Small intestine (tissue), 7 donors: Measurements from ENCODE around the gene ABCA9. TPM values are rescaled to one million over a fixed set of nuclear protein-coding genes. Genes with fewer than 3 reads are reported as not detected.
"Not testable (repeated sequence)": the region's sequence is repeated elsewhere in the genome, so short reads cannot be mapped to it uniquely, and the experiment has no call there.

ENCODE experiments used
- DNase-seq, 2 donors: peaks; one replicate each; pipeline versions ENCODE4 v3.0.0 to v3.0.0-alpha.2; 2013
- FAIRE-seq: peaks from 2 replicates; lab custom pipeline; 2012; peaks lifted over from hg19 to GRCh38; lab: Jason Lieb, UNC
- H3K27ac ChIP-seq, 3 donors: one replicate each; pipeline ENCODE4 v1.5.1; 2013; ENCODE audit warnings: low read length in 2 of 3, mild to moderate bottlenecking in 2 of 3, control low read depth in 1 of 3, inconsistent platforms in 1 of 3, low read depth in 1 of 3, moderate library complexity in 1 of 3
- H3K27me3 ChIP-seq, 3 donors: one replicate each; pipeline ENCODE4 v1.6.1; 2013; ENCODE audit warnings: low read length in 3 of 3, inconsistent platforms in 1 of 3; ENCODE audit not compliant: control insufficient read depth in 3 of 3, insufficient read depth in 3 of 3
- H3K36me3 ChIP-seq, 3 donors: one replicate each; pipeline ENCODE4 v1.6.1; 2013; ENCODE audit warnings: low read length in 3 of 3, inconsistent platforms in 1 of 3, low read depth in 1 of 3, mild to moderate bottlenecking in 1 of 3, moderate library complexity in 1 of 3; ENCODE audit not compliant: control insufficient read depth in 3 of 3, insufficient read depth in 2 of 3
- H3K4me1 ChIP-seq, 3 donors: one replicate each; pipeline ENCODE4 v1.6.1; 2013; ENCODE audit warnings: low read length in 2 of 3, inconsistent platforms in 1 of 3, low read depth in 1 of 3, mild to moderate bottlenecking in 1 of 3, moderate library complexity in 1 of 3; ENCODE audit not compliant: control insufficient read depth in 3 of 3, insufficient read depth in 2 of 3
- H3K4me3 ChIP-seq, 3 donors: one replicate each; pipeline ENCODE4 v1.5.1; 2013; ENCODE audit warnings: low read length in 3 of 3, control low read depth in 1 of 3, inconsistent platforms in 1 of 3, low read depth in 1 of 3, mild to moderate bottlenecking in 1 of 3, moderate library complexity in 1 of 3
- H3K9me3 ChIP-seq, 2 donors: one replicate each; pipeline ENCODE4 v1.6.1; 2013; ENCODE audit warnings: low read depth in 1 of 2, low read length in 1 of 2; ENCODE audit not compliant: control insufficient read depth in 2 of 2, insufficient read depth in 1 of 2
- WGBS, 3 donors: extraction: QIAGEN DNeasy Blood & Tissue Kit; methylation state at CpG; one replicate each; pipeline ENCODE4 v1.1.7; 2013; 5-methylcytosine and 5-hydroxymethylcytosine counted together
- polyA plus RNA-seq, 4 donors: library from polyadenylated mRNA; stranded (reverse) in 3 of 4; unstranded in 1 of 4; fragments of 200-250 nt in 3 of 4; fragments of 120-200 nt in 1 of 4; gene quantifications; one replicate each; pipeline versions ENCODE4 v1.2.1 to v1.2.3, GENCODE V29; 2013
- donor health status: healthy with polysubstance abuse.
- donor health status: control.
- donor health status: control.
- donor health status: Bipolar disorder and iron deficiency.
- donor health status: healthy.

Gene ABCA9
- polyA plus RNA-seq, 4 donors = 0.52 to 2.4 (median 0.72) TPM

DNA sequence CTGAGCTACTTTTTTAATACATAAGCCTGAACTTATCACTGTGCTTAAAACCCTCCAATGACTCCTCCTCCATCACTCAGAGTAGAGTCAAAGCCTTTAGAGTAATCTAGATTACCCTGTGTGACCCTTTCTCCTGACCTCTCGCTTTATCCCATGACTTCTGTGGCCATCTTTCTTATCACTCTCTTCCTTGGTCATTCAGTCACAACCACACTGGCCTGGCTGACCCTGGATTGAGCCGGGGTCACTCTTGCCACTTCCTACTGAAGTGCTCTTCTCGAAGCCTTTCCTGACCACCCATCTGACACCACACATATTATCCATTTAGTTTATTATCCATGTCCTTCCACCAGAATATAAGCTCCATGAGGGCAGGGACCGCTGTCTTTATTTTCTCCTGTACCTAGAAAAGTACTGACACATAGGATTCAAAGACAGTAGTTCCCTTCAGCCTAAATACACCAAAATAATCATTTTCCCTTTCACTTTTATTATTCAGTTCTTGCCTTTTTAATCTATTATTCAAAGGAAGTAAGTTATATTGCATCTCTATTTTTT, 28.0 kb upstream of the ABCA9 start:
- Histone ChIP-seq H3K27me3 (no peaks in the 10 kb centered on the region), H3K27ac (no peak overlapping the region), H3K4me3 (no peak overlapping the region), H3K4me1 (peaks cover 0 to 3% (median 0%) of the 10 kb centered on the region in 3 donors), H3K36me3 (no peaks in the 10 kb centered on the region), H3K9me3 (no peaks in the 10 kb centered on the region)
- WGBS, 3 donors = 75 to 80% (median 76%) methylated on average over 4 of the region's 4 CpGs
- DNase-seq (no peak), FAIRE-seq (no peak)

DNA sequence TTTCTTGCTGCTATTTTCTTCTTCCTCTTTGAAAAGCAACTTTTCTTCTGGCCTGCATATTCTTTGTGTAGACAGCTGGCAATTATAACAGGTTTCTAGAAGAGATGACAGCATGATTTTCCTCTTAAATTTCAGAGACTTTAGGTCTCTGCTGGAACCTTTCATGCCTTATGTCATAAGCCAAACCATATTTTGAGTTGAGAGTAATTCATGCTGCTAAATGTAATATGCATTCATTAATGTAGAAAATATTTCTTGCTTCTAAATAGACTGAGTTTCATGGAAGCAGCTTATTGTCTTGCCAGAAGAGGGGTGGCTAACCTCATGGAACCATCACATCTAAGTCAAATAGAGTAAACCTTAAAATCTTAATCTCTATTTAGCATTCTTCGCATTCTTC, 25.9 kb upstream of the ABCA9 start:
- no peaks in the 10 kb centered on the region for H3K36me3 ChIP-seq
- FAIRE-seq = no peak

DNA sequence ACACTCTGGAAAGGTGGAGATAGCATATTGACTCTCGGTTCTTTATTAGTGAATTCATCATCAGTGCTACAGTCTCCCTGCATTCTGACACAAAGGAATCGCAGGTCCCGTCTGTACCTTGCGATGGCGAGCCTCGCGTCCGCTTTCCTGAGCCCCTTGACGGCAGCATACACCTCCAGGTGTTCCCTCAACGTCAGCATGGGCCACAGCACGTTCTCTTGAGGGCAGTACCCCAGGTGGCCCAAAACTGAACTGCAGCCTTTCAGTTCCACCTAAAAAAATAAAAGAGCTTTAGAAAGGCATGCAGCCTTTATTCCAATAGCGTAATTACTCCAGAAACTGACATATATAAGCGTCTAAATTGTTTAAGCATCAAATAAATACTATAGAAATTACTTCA, 24.2 kb upstream of the ABCA9 start:
- Histone ChIP-seq H3K27ac (no peak overlapping the region), H3K27me3 (no peaks in the 10 kb centered on the region), H3K4me1 (no peaks in the 10 kb centered on the region), H3K4me3 (no peak overlapping the region), H3K9me3 (peaks cover 1 to 6% of the 10 kb centered on the region in 2 donors), H3K36me3 (no peaks in the 10 kb centered on the region)
- DNase-seq (peak; percentile 14 to 40), FAIRE-seq (no peak)
- 63 to 72% (median 67%) methylated on average over 13 of the region's 13 CpGs for WGBS, 3 donors

More for the DNA sequence above, 25.9 kb upstream of the ABCA9 start:
- Histone ChIP-seq H3K27me3 (no peaks in the 10 kb centered on the region), H3K27ac (no peak overlapping the region), H3K4me1 (no peaks in the 10 kb centered on the region), H3K4me3 (no peak overlapping the region), H3K9me3 (peaks cover 1 to 6% of the 10 kb centered on the region in 2 donors)
- no peak for DNase-seq
- 93 to 98% (median 96%) methylated on average over 1 of the region's 1 CpG for WGBS, 3 donors

DNA sequence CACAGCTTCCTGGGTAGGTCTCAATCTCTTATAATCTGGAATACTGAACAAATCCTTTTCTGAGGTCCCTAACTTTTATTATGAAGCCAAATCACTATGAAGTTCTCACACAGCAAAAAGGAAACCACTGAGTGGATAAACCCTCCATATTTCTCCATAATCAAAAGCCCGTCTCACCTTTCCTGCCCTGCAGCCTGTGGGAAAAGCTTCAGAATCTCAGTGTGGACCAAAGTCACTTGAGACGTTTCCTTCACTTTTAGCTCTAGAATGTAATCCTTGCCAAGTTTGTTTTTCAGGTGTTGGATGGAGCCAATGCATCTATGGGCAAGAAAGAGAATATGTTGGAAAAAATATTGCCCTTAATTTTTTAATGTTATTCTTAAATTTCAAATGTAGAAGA, 22.0 kb upstream of the ABCA9 start:
- Histone ChIP-seq H3K4me1 (no peaks in the 10 kb centered on the region), H3K36me3 (no peaks in the 10 kb centered on the region), H3K27ac (no peak overlapping the region), H3K9me3 (peaks cover 1 to 6% of the 10 kb centered on the region in 2 donors), H3K4me3 (no peak overlapping the region), H3K27me3 (no peaks in the 10 kb centered on the region)
- no peak for DNase-seq
- WGBS, 3 donors = 91 to 98% (median 93%) methylated on average over 2 of the region's 2 CpGs
- FAIRE-seq = no peak

DNA sequence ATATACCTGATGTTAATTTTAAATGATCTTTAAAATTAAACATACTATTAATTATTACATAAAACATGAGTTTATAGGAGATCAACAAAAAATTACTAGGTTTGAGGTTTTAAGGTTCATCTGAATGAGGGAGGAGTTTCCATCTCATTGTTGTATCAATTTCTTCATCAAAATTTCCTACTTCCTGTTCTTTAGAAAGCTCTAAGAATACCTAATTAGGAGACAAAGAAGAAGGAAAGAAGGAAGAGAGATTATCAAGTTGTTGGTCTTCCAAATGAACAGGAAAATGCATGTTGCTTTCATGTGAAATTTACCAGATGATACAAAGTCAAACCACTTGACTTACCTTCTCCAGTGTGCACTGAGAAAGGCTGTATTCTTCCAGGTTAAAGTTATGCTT, 18.1 kb upstream of the ABCA9 start:
- H3K27me3 ChIP-seq = no peaks in the 10 kb centered on the region
- no peak for FAIRE-seq
- no peaks in the 10 kb centered on the region for H3K4me1 ChIP-seq
- H3K36me3 ChIP-seq = no peaks in the 10 kb centered on the region
- peaks cover 1 to 7% of the 10 kb centered on the region in 2 donors for H3K9me3 ChIP-seq
- no peak overlapping the region for H3K4me3 ChIP-seq
- H3K27ac ChIP-seq = no peak overlapping the region
- no peak for DNase-seq

DNA sequence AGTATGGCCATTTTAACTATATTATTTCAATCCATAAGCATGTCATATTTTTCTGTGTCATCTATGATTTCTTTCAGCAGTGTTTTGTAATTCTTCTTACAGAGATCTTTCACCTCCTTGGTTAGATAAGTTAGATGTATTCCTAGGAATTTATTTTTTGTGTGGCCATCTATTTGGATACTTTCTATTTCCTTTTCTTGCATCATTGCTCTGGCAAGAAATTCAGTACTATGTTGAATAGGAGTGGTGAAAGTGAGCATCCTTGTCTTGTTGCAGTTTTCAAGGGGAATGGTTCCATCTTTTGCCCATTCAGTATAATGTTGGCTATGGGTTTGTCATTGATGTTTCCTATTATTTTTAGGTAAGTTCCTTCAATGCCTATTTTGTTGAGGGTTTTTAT, 15.1 kb upstream of the ABCA9 start:
- H3K4me1 ChIP-seq = no peaks in the 10 kb centered on the region
- H3K36me3 ChIP-seq = no peaks in the 10 kb centered on the region
- H3K9me3 ChIP-seq = peaks cover 0 to 3% of the 10 kb centered on the region in 2 donors
- H3K27ac ChIP-seq = no peak overlapping the region
- DNase-seq = no peak
- no peak for FAIRE-seq
- H3K4me3 ChIP-seq = no peak overlapping the region
- no peaks in the 10 kb centered on the region for H3K27me3 ChIP-seq

DNA sequence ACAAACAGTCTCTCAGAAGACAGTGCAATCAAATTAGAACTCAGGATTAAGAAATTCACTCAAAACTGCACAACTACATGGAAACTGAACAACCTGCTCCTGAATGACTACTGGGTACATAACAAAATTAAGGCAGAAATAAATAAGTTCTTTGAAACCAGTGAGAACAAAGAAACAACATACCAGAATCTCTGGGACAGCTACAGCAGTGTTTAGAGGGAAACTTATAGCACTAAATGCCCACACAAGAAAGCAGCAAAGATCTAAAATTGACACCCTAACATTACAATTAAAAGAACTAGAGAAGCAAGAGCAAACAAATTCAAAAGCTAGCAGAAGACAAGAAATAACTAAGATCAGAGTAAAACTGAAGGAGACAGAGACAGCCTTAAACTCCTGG, 12.7 kb upstream of the ABCA9 start:
- not testable (repeated sequence) for FAIRE-seq, H3K36me3 ChIP-seq, H3K27ac ChIP-seq, H3K4me1 ChIP-seq, H3K4me3 ChIP-seq, DNase-seq, H3K9me3 ChIP-seq, H3K27me3 ChIP-seq

DNA sequence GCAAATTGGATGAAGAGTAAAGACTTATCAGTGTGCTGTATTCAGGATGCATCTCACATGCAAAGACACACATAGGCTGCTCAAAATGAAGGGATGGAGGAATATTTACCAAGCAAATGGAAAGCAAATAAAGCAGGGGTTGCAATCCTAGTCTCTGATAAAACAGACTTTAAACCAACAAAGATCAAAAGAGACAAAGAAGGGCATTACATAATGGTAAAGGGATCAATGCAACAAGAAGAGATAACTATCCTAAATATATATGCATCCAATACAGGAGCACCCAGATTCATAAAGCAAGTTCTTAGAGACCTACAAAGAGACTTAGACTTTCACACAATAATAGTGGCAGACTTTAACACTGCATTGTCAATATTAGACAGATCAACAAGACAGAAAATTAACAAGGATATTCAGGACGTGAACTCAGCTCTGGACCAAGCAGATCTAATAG, 12.1 kb upstream of the ABCA9 start:
- not testable (repeated sequence) for H3K27me3 ChIP-seq, H3K4me1 ChIP-seq, H3K27ac ChIP-seq, H3K9me3 ChIP-seq, H3K36me3 ChIP-seq, DNase-seq, FAIRE-seq, H3K4me3 ChIP-seq
- 80 to 94% (median 92%) methylated on average over 1 of the region's 1 CpG for WGBS, 3 donors

DNA sequence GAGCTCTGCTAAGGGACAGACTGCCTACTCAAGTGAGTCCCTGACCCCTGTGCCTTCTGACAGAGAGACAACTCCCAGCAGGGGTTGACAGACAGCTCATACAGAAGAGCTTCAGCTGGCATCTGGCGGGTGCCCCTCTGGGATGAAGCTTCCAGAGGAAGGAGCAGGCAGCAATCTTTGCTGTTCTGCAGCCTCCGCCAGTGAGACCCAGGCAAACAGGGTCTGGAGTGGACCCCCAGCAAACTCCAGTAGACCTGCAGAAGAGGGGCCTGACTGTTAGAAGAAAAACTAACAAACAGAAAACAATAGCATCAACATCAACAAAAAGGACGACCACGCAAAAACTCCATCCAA, 10.5 kb upstream of the ABCA9 start:
- not testable (repeated sequence) for FAIRE-seq, DNase-seq
- 58 to 79% (median 73%) methylated on average over 4 of the region's 4 CpGs for WGBS, 3 donors

More for the DNA sequence above, 10.5 kb upstream of the ABCA9 start:
- not testable (repeated sequence) for H3K4me1 ChIP-seq, H3K9me3 ChIP-seq, H3K27me3 ChIP-seq, H3K27ac ChIP-seq, H3K4me3 ChIP-seq, H3K36me3 ChIP-seq
